CD14-positive monocyte (primary cell): ENCODE data around the gene NFKB2. TPM values are rescaled to one million over a fixed set of nuclear protein-coding genes. Genes with fewer than 3 reads are reported as not detected.

Experiments
- DNase-seq, 3 donors: peaks; one replicate each; pipeline ENCODE4 v3.0.0-alpha.2; 2011 to 2022
- H2AFZ ChIP-seq: 2 replicates; pipeline ENCODE4 v1.6.0; 2012; ENCODE audit warnings: mild to moderate bottlenecking, low read depth, low read length, inconsistent platforms; ENCODE audit not compliant: insufficient read depth, poor library complexity, severe bottlenecking
- H3K27ac ChIP-seq, 2 donors: 1 replicate in 1 of 2; 2 replicates in 1 of 2; pipeline ENCODE4 v1.5.1; 2012 to 2013; ENCODE audit warnings: low read length in 2 of 2, control low read depth in 1 of 2, inconsistent platforms in 1 of 2, low read depth in 1 of 2, mild to moderate bottlenecking in 1 of 2
- H3K27me3 ChIP-seq, 2 donors: one replicate each; pipeline versions ENCODE4 v1.6.0 to v1.6.1; 2011 to 2013; ENCODE audit warnings: low read length in 2 of 2; ENCODE audit not compliant: control insufficient read depth in 2 of 2, insufficient read depth in 2 of 2
- H3K36me3 ChIP-seq, 2 donors: replicated peaks in 1 of 2; 1 replicate in 1 of 2; 2 replicates in 1 of 2; pipeline versions ENCODE4 v1.5.1 to v1.6.1; 2012 to 2013; ENCODE audit warnings: low read length in 2 of 2, control low read depth in 1 of 2, inconsistent platforms in 1 of 2, mild to moderate bottlenecking in 1 of 2; ENCODE audit not compliant: insufficient read depth in 2 of 2, control insufficient read depth in 1 of 2
- H3K4me1 ChIP-seq, 2 donors: 1 replicate in 1 of 2; 2 replicates in 1 of 2; pipeline versions ENCODE4 v1.5.1 to v1.6.1; 2012 to 2013; ENCODE audit warnings: low read length in 2 of 2, control low read depth in 1 of 2, inconsistent platforms in 1 of 2, mild to moderate bottlenecking in 1 of 2, moderate library complexity in 1 of 2; ENCODE audit not compliant: insufficient read depth in 2 of 2, control insufficient read depth in 1 of 2
- H3K4me2 ChIP-seq: replicated peaks from 2 replicates; pipeline ENCODE3; 2012; ENCODE audit warnings: low read length, moderate library complexity, mild to moderate bottlenecking; ENCODE audit not compliant: poor library complexity, severe bottlenecking; ENCODE audit errors: extremely low read depth
- H3K4me3 ChIP-seq, 3 experiments: fragments of 200-600 bp in 1 of 3; sonication (generic) in 1 of 3; replicated peaks in 1 of 3; 1 replicate in 2 of 3; 2 replicates in 1 of 3; pipeline ENCODE4 v1.5.1; 2011 to 2013; ENCODE audit warnings: low read length in 3 of 3, mild to moderate bottlenecking in 3 of 3, control low read depth in 2 of 3, low read depth in 2 of 3, inconsistent platforms in 1 of 3, moderate library complexity in 1 of 3
- H3K79me2 ChIP-seq: 2 replicates; pipeline ENCODE4 v1.6.0; 2012; ENCODE audit warnings: mild to moderate bottlenecking, control low read depth, inconsistent platforms, low read length, moderate library complexity; ENCODE audit not compliant: insufficient read depth
- H3K9ac ChIP-seq: 2 replicates; pipeline ENCODE4 v1.6.0; 2017; ENCODE audit warnings: low read length, mild to moderate bottlenecking; ENCODE audit not compliant: insufficient read depth, poor library complexity, severe bottlenecking
- H3K9me3 ChIP-seq, 2 donors: replicated peaks in 1 of 2; 1 replicate in 1 of 2; 2 replicates in 1 of 2; pipeline versions ENCODE4 v1.5.1 to v1.6.1; 2012 to 2013; ENCODE audit warnings: low read length in 2 of 2, control low read depth in 1 of 2; ENCODE audit not compliant: control insufficient read depth in 1 of 2, insufficient read depth in 1 of 2
- H4K20me1 ChIP-seq: 2 replicates; pipeline ENCODE4 v1.6.0; 2012; ENCODE audit warnings: mild to moderate bottlenecking, low read length, control low read depth, moderate library complexity; ENCODE audit not compliant: insufficient read depth
- H3K27ac Mint-ChIP-seq, 7 donors: one replicate each; pipeline ENCODE4 v1.8.0; 2020; ENCODE audit warnings: mild to moderate bottlenecking in 7 of 7, mixed read lengths in 7 of 7, moderate library complexity in 6 of 7, inconsistent platforms in 2 of 7
- H3K27me3 Mint-ChIP-seq, 3 donors: one replicate each; pipeline ENCODE4 v1.8.0; 2021 to 2022; ENCODE audit warnings: low read depth in 3 of 3, mild to moderate bottlenecking in 3 of 3, mixed read lengths in 3 of 3, moderate library complexity in 3 of 3, inconsistent platforms in 1 of 3
- H3K36me3 Mint-ChIP-seq, 2 donors: one replicate each; pipeline ENCODE4 v1.8.0; 2020; ENCODE audit warnings: mixed read lengths in 2 of 2, inconsistent platforms in 1 of 2, mild to moderate bottlenecking in 1 of 2
- H3K4me1 Mint-ChIP-seq: one replicate; pipeline ENCODE4 v1.8.0; 2020; ENCODE audit warnings: mild to moderate bottlenecking, mixed read lengths
- H3K4me3 Mint-ChIP-seq, 2 donors: one replicate each; pipeline ENCODE4 v1.8.0; 2020; ENCODE audit warnings: mild to moderate bottlenecking in 2 of 2, mixed read lengths in 2 of 2, moderate library complexity in 1 of 2
- H3K9me3 Mint-ChIP-seq, 7 donors: one replicate each; pipeline ENCODE4 v1.8.0; 2020 to 2022; ENCODE audit warnings: mixed read lengths in 7 of 7, mild to moderate bottlenecking in 6 of 7, moderate library complexity in 6 of 7, inconsistent platforms in 2 of 7
- WGBS: methylation state at CpG from one replicate; pipeline ENCODE4 v1.1.5; 2013; ENCODE audit warnings: missing lambda C conversion rate; ENCODE audit not compliant: insufficient coverage; 5-methylcytosine and 5-hydroxymethylcytosine counted together
- intact Hi-C, 2 donors: fragments of 100-400 bp; cut with micrococcal nuclease; formaldehyde crosslinking; loops; one replicate each; pipeline versions ENCODE4 v1.15.0 to v1.15.1; 2023
- polyA plus RNA-seq, 3 donors: library from polyadenylated mRNA; depleted of rRNA in 1 of 3; unstranded in 2 of 3; stranded (reverse) in 1 of 3; fragments of 300-500 nt in 2 of 3; fragments of >200 nt in 1 of 3; fragmentation: Illumina TruSeq in 2 of 3; gene quantifications; 1 replicate in 2 of 3; 2 replicates in 1 of 3; pipeline ENCODE4 v1.2.3, GENCODE V29; 2012 to 2021
- TF ChIP-seq, protein P1 (sequence below): fragments of 200-600 bp; IDR thresholded peaks from one replicate; pipeline ENCODE4 v1.8.0; 2022; ENCODE audit warnings: antibody characterized with exemption, mild to moderate bottlenecking

The NFKB2 gene
- polyA plus RNA-seq, 3 donors: 6.8 to 111 (median 15.0) TPM

DNA sequence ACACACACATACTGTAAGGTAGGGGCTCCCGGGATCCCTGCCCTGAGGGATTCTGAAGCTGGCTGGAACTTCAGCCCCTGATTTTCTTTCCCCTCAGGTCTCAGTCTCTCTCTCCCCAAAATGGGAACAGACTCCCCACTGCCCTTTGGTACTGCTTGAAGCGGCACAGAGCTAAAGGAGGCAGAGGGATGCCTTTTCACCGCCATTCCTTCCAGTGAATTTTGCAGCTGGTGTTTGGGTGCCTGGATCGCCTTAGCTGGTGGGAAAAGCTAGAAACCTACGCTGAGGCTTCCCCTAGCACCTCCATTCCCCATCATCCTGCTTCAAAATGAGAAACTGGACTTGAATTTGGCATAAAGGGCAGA is 39.6 kb downstream of the NFKB2 start:
- Mint-ChIP-seq H3K4me1 (peaks cover 45% of the 10 kb centered on the region), H3K9me3 (peaks cover 0 to 1% (median 0%) of the 10 kb centered on the region in 7 donors), H3K27me3 (no peaks in the 10 kb centered on the region), H3K4me3 (peak overlapping the region; percentile 59 to 69), H3K27ac (peak overlapping the region in 6 of 7 donors; percentile 5 to 92 (median 44)), H3K36me3 (peaks cover 0 to 2% of the 10 kb centered on the region in 2 donors)
- peak overlapping the region; percentile 36 to 41 for H3K27ac ChIP-seq
- DNase-seq: no peak
- no peak overlapping the region for H3K9ac ChIP-seq
- peak overlapping the region; percentile 75 for H2AFZ ChIP-seq
- WGBS: no CpG with 5 or more reads among the region's 5 CpGs
- H3K4me2 ChIP-seq: peak overlapping the region; percentile 97
- intact Hi-C loops: loop anchor here in 1 of 2 donors (5.0 kb wide), 1 partner anchor 42 kb away; no protein-coding TSS in a partner anchor
- no peaks in the 10 kb centered on the region for H4K20me1 ChIP-seq
- H3K27me3 ChIP-seq: no peaks in the 10 kb centered on the region
- TF ChIP-seq, protein P1, sequence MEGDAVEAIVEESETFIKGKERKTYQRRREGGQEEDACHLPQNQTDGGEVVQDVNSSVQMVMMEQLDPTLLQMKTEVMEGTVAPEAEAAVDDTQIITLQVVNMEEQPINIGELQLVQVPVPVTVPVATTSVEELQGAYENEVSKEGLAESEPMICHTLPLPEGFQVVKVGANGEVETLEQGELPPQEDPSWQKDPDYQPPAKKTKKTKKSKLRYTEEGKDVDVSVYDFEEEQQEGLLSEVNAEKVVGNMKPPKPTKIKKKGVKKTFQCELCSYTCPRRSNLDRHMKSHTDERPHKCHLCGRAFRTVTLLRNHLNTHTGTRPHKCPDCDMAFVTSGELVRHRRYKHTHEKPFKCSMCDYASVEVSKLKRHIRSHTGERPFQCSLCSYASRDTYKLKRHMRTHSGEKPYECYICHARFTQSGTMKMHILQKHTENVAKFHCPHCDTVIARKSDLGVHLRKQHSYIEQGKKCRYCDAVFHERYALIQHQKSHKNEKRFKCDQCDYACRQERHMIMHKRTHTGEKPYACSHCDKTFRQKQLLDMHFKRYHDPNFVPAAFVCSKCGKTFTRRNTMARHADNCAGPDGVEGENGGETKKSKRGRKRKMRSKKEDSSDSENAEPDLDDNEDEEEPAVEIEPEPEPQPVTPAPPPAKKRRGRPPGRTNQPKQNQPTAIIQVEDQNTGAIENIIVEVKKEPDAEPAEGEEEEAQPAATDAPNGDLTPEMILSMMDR: no peak
- peak overlapping the region in 1 of 3 experiments; percentile 97 for H3K4me3 ChIP-seq
- peaks cover 41% of the 10 kb centered on the region in 2 donors for H3K4me1 ChIP-seq
- no peaks in the 10 kb centered on the region for H3K36me3 ChIP-seq
- no peaks in the 10 kb centered on the region for H3K9me3 ChIP-seq
- H3K79me2 ChIP-seq: peaks cover 15% of the 10 kb centered on the region

DNA sequence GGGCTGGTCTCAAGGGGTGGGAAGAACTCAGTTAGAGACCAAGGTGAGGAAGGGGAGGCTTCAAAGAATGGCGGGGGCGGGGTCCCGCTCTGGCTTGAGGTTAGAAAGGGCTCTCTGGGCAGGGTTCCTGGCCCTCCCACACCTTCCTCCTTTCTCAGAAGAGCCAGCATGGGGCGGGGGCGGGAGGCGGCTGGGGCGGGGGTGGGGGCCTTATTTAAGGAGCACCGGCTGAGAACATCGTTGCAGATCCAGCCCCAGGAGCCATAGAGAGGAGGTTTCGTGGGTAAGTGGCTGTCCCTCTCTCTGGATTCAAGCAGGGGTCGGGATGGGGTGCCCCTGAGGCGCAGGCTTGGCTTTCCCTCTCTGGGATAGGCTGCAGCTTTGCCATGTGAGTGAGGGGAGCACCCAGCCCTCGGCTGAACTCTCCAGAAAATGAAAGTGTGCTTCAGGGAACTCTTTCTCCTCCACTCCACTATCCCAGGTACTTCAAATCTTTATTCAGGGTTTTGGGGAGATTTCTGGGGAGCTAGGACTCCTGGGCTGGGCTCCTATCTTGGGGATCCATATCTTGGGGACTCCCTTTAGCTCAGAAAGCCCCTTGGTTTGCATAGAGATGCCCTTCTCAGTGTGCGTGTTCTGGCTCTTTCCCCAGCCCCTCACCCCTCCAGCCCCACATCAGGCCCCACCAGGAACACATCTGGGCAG is 40.2 kb downstream of the NFKB2 start:
- Histone ChIP-seq H3K36me3 (no peaks in the 10 kb centered on the region), H2AFZ (peak overlapping the region; percentile 75), H3K9ac (no peak overlapping the region), H3K27me3 (no peaks in the 10 kb centered on the region), H3K27ac (peak overlapping the region in 1 of 2 donors; percentile 36), H3K4me2 (peak overlapping the region; percentile 97), H3K4me1 (peaks cover 41% of the 10 kb centered on the region in 2 donors), H3K9me3 (no peaks in the 10 kb centered on the region), H3K4me3 (peak overlapping the region in 1 of 3 experiments; percentile 97), H3K79me2 (peaks cover 12% of the 10 kb centered on the region), H4K20me1 (no peaks in the 10 kb centered on the region)
- WGBS: 5% methylated on average over 4 of the region's 14 CpGs
- TF ChIP-seq, protein P1: no peak
- Mint-ChIP-seq H3K9me3 (no peaks in the 10 kb centered on the region), H3K36me3 (peaks cover 0 to under 1% of the 10 kb centered on the region in 2 donors), H3K27ac (peak overlapping the region in 5 of 7 donors; percentile 5 to 89 (median 21)), H3K27me3 (peaks cover 0 to 2% (median 0%) of the 10 kb centered on the region in 3 donors), H3K4me1 (peaks cover 45% of the 10 kb centered on the region), H3K4me3 (peak overlapping the region; percentile 59 to 69)
- intact Hi-C loops: loop anchor here in 1 of 2 donors (5.0 kb wide), 1 partner anchor 42 kb away; no protein-coding TSS in a partner anchor
- no peak for DNase-seq
